Measurements from ENCODE around the gene TBL1X.

Gene TBL1X

DNA sequence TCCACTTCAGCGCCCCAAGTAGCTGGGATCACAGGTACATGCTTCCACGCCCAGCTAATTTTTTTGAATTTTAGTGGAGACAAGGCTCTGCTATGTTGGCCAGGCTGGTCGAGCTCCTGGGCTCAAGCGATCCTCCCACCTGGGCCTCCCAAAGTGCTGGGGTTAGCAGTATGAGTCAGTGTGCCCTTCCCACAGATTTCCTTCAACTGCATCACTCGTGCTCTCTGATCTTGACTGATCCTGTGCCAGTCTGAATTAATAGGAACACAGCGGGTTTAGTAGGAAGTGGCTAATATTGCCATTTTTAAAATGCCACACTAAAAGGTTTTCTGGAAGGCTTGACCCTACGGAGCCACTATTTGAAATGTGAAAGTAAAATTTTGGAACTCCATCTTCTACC is 317.1 kb downstream of the TBL1X start:
- DNase-seq = no peak

DNA sequence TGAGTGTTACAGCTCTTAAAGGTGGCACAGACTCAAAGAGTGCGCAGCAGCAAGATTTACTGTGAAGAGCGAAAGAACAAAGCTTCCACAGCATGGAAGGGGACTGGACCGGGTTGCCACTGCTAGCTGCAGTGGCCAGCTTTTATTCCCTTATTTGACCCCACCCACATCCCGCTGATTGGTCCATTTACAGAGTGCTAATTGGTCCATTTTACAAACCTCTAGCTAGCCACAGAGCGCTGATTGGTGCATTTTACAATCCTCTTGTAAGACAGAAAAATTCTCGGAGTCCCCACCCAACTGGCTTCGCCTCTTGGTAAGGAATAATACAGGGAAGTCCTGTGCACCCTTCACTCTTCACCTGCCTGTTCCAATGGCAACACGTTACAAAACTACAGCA is 319.5 kb downstream of the TBL1X start:
- no peak for DNase-seq

DNA sequence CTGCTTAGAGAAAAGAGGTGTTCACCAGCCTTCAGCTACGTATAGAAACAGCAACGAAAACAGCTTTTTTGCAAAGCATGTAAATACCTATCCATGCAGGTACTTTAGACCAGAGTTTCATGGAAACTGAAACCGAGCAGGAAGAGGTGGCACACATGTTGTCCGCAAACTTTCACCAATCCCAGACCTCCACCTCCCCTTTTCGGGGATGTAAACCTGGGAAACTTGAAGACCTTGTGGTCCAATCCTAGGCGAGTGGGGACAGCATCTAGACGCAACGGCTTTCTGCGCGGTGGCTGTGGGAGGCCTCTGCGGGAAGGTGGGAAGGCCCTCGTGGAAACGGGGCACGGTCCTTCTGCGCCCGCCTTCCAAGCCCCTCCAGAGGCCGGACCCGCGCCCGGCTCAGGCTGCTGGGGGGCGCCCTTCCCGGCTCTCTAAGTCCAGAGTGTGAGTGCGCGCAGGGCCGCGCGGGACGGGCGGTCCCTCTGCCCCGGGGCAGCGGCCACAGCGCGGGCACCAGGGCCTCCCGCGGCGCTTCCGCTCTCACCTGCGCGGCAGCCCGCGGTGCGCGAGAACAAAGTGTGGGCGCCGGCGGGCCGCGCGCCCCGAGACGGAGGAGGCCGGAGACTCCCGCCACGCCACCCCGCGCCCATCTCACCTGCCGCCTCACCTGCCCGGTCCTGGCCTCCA is 320.5 kb downstream of the TBL1X start:
- DNase-seq = no peak

DNA sequence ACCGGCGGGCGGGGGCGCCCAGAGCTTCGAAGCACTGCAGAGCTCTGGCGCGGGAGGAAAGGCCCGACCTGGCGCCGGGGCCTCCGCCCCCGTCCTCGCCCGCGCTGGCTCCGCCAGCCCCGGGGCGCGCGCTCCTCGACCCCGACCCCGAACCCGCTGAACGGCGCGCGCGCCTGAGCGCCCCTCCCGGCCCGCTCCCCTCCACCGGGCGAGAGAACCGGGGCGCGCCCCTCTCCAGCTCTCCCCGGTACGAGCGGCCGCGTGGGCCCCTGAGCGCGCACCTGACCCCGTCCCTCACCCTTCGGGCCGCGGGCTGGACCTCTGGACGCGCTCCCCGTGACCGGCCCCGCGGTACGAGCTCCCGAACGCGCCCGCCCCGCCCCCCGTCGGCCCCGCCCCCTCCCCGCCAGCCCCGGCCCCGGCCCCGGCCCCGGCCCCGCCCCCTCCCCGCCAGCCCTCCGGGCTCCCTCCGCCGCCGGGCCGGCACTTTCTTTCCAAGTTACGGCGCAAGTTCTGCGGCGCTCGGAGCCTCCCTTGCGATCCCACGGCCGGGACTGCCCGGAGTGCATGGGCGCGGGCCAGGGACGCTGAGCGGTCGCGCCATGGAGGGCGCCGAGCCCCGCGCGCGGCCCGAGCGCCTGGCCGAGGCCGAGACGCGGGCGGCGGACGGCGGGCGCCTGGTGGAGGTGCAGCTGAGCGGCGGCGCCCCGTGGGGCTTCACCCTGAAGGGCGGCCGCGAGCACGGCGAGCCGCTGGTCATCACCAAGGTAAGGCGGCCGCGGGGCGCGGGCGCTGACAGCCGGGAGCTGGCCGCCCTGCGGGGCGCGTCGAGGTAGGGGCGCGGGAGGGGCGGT is 321.3 kb downstream of the TBL1X start, which contains the start of gene SHROOM2:
SHROOM2 (plus strand) TSS at position 486 of the 854 bp plus-strand sequence; CDS start at position 603, 117 bp downstream.
- DNase-seq = no peak

DNA sequence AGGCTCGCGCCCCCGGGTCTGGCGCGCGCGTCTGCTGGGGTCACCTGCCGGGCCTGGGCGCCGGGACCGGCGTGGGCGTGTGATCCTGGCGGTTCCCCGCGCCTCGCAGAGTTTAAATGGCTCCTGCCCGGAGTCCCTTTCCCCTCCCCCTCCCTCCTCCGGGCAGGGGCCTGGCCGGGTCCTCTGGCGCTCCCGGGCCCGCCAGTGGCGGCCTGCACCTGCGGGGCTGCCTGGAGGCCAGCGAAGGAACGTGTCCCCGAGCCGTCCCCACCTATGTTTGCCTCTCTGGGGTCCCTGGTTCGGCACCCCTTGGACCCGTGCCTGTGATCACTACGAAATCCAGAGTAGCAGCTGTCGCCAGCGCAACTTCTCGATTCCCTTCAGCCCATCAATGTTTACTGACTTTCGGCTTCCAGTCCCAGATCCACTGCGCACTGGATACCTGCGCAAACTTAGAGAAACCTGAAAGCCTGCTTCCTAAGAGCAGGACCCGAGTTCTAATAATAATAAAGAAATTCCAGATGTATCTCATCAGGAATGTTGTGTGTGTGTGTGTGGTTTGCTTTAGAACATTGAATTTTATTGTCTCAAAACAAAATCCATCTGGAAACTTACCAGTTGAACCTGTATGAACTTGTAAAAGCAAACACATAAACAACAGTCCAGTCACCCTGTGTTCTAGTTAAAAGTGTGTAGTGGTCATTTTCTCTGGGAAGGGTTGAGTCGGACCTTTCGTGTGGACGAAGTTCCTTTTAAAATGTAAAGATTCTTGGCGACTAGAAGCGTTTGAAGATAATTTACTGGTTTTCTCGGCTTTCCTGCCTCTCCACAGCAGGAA is 322.2 kb downstream of the TBL1X start:
- no peak for DNase-seq

DNA sequence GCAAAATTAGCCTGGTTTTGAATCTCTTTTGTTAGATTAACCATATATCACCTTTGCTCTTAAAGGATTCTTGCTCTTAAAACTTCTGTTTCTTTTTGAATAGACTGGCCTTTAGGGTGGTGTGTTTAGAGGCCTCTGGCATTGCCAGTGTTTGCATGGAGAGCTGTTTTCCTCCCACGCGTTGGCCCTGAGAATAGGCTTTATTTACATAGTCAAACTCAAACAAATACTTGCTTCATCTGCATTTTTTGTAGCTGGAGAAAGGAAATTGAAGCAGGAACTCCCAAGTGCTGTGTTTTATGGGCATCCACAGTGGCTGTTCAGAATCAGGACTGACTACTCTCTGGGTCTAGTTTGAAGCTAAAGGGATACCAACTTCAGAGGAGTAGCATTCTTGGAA is 324.1 kb downstream of the TBL1X start:
- DNase-seq = peak; percentile 31

DNA sequence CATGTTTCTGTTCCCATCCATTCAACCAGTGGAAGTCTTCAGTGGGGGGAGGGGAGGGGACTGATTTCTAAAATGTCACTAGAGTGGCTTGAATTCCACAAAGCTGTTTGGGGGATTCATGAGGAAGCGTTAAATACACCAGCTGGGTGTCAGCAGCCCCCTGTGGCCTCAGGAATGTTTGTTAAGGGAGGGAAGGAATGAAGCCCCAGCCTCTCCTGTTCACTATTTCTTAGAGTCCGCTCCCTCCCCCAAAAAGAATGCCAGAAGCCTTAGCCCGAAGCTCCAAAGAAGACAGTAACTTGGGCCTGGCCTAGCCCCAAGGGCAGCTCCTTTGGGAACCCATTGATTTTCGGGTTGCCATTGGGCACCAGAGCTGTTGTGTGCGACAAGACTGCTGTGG is 324.7 kb downstream of the TBL1X start:
- DNase-seq = no peak
